GM19397 (cell line): ENCODE measurements around the gene STIM1.
A peak's percentile ranks its signal among the peaks of the same experiment; 100 is the strongest.
"Not testable (repeated sequence)": the region's sequence is repeated elsewhere in the genome, so short reads cannot be mapped to it uniquely, and the experiment has no call there.

Experiments used
- ATAC-seq: cut with Tn5 transposase; IDR thresholded peaks from one replicate; pipeline ENCODE4 v1.9.1; 2021; ENCODE audit warnings: mild to moderate bottlenecking, moderate library complexity; ENCODE audit not compliant: unreplicated experiment

STIM1 gene

GRCh38 chr11:3879967-3880542 is 24.6 kb downstream of the STIM1 start:
- ATAC-seq, result peak; percentile 34

DNA sequence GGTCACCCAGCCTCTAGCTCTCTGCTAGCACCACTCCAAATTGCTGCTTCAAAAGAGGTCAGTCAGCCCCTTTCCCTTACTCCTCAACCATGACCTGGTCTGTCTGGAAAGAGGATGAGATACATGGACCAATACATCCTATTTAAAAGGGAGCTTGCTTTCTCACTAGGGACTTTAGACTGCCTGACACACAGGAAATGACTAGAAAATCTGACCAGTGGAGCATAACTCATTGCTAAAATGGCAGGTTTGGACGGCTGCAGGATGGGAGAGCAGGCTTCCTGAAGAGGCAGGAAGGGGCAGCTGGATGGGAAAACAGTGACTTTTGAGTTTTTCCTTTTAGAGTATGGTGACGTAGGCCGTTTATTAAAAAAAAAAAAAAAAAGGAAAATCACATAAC is 25.3 kb downstream of the STIM1 start:
- no peak for ATAC-seq

- ATAC-seq, result no peak
Observed at GRCh38 chr11:3882655-3883054, 27.2 kb downstream of the STIM1 start.

DNA sequence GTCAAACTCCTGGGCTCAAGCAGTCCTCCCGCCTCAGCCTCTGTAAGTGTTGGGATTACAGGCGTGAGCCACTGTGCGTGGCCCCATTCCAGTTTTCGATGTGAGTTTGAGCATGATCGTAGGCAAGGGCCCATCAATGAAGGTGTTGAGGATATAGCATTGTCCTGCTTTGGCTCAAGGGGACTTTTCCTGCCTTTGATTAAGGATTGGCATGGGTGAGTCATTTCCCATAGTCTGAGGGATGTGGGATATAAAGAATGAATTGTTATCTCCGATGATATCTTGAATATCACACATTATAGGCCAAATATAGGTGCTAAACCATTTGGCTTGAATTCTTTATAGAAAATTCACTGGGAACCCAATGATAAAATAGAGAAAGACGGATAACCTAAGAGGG is 30.4 kb downstream of the STIM1 start:
- no peak for ATAC-seq

DNA sequence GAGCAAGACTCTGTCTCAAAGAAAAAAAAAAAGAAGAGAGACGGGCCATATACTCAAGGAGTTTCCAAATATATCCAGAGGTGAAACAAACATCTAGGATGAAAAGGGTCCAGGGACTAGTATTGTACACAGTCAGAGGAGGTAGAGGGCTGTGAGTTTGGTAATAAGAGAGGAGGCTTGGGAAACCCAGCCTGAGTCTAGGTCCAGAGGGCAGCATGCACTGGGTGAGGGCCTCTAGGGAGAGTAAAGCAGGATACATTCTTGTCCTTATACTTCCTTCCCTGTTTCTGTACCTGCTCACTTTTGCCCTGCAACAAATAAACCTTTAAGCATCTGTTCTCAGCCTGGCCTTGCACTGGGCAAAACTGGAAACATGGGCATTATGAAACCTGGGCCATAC is 31.5 kb downstream of the STIM1 start:
- no peak for ATAC-seq

DNA sequence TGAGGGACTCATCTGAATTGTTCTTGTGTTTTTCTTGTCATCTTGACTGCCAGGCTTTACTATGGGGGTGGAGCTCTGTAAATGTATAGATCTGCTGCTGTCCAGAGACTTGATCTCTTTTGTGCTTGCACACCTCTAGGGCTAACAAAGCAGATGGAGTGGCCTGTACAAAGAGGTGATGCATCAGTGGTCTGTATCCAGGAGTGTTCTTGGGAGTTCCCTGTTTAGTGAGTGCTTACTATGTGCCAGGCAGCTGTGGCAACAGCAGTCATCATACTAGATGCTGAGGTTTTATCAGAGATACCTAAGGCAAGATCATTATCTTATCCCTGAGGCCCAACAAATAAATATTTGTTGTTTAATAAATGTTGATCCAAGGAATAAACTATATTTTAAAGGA is 33.4 kb downstream of the STIM1 start:
- no peak for ATAC-seq

DNA sequence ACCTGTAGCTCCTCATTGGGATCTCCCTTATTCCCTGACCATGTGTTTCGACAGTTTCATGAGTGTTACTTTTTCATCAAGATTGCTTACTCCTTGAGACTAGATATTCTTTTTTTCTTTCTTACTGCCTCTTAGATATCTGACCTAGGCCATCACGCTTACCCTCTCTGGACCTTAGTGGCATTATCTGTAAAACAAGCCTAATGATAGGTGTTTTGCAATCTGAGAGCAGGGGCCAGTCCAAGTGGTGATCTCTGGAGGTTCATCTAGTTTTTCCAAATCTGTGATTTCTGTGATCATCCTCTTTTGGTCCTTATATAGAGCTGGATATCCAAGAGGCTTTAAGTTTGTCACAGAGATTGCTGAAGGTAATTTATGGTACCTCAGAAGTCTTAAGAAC is 34.5 kb downstream of the STIM1 start:
- no peak for ATAC-seq

GRCh38 chr11:3890806-3891205 is 35.3 kb downstream of the STIM1 start:
- ATAC-seq, result no peak

GRCh38 chr11:3891751-3892150 is 36.3 kb downstream of the STIM1 start:
- ATAC-seq, result no peak

DNA sequence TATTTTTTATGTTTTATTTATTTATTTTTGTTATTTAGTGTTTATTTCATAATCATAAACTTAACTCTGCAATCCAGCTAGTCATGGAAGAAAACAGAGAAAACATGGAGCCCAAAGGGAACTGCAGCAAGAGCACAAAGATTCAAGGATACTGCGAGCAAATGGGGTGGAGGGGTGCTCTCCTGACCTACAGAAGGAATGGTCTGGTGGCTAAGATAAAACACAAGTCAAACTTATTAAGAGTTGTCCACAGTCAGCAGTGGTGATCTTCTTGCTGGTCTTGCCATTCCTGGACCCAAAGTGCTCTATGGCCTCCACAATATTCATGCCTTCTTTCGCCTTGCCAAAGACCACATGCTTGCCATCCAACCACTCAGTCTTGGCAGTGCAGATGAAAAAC is 36.7 kb downstream of the STIM1 start:
- no peak for ATAC-seq

GRCh38 chr11:3893311-3893710 is 37.8 kb downstream of the STIM1 start:
- peak; percentile 22 for ATAC-seq

DNA sequence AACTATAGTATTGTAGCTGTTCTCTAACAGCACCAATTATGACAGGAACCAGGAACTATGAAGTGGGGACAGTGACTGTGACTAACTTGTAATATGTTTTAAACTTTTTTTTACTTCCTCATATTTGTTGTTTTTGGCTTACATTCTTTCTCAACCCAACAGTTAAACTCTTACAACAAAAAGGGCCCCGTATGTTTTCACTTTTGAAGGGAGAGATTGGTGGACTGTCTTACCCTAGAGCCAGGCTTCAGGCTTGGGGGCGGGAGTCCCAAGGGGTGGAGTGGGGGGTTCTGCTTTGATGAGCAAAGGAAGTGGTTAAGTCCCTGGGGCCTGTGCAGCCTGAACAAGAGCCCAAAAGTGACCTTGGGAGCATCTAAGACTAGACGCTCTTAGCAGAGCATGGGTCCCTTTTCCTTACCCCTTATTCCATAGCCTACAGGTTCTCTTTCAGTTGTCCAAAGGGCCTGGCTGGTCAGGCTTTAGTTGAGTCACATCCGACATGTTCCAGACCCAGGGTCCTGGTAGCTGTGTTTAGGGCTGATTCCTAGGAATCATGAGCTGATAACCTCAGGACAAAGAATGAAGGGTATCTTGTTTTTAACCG is 38.8 kb downstream of the STIM1 start:
- peak; percentile 98 for ATAC-seq

DNA sequence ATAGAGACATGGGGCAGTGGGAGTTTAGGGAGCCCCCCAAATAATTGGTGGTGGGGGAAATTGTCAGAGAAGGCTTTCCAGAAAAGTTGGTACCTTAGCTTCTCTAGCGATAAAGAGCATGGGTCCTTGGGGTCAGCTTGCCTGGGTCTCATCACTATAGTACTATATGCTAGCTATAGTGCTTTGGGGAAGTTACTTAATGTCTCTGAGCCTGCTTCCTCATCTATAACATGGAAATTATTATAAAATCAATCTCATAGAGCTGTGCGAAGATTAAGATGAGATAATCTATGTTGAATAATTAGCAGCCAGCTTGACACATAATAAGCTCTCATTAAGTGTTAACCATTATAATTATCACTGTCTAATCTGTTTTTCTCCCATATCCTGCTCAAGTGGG is 41.2 kb downstream of the STIM1 start:
- no peak for ATAC-seq

- ATAC-seq, result not testable (repeated sequence)
Observed at GRCh38 chr11:3900230-3900629, 44.8 kb downstream of the STIM1 start.

GRCh38 chr11:3901249-3902025 is 46.0 kb downstream of the STIM1 start:
- no peak for ATAC-seq

DNA sequence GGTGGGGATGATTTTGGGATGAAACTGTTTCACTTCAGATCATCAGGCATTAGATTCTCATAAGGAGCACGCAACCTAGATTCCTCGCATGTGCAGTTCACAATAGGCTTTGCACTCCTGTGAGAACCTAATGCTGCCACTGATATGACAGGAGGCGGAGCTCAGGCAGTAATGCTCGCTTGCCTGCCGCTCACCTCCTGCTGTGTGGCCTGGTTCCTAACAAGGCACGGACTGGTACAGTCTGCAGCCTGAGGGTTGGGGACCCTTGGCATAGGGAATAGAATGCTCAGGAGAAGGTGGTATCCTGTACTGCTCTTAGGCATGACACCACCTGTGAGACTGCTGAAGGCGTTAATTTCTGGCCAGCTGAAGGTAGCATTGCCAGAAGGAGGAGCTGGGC is 47.0 kb downstream of the STIM1 start:
- no peak for ATAC-seq

DNA sequence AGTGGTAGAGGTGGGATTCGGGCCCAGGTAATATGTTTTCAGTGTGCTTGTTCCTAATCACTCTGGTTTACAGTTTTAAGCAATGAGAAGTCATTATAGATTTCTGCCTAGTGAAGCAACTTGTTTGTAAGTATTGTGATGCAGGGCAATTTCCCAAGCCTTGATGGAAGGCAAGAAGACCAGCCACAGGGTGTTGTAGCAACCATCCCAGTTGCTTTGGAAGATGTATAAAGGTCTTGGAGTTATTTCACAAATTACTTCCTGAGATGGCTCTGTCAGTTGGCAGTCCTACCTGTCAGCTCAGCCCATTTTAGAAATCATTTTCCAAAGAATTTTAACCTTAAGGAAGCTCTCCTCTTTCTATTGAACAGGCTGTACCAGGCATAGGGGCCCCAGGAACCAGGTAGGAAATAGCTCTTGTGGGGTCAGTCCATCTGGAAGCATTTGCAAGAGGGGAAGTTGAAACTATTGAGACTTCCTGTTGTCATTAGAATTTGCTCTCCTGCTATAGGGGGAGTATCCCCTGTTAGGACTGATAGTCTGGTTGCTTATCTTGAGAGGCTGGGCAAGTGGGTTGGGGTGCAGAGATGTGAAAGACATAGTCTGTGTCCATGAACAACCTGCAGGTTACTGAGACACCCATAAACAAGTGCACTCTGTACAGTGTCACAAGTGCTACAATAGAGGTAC is 47.9 kb downstream of the STIM1 start:
- no peak for ATAC-seq

DNA sequence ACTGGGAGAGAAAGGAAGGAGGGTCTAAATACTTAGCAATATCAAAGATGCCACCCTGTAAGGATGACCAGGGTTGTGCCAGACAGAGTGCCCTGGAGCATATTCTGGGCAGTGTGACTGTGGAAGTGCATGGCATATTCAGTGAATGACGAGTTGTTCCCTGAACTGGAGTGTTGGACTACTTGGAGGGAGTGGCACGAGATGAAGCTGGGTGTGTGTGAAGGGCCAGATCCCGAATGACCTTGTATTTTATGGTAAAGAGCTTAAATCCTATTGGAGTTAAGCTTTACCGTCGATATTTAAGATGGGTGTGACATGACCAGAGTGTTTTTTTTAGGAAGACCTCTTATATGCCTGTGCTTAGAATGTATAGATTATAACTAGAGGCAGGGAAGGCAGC is 48.8 kb downstream of the STIM1 start:
- no peak for ATAC-seq

DNA sequence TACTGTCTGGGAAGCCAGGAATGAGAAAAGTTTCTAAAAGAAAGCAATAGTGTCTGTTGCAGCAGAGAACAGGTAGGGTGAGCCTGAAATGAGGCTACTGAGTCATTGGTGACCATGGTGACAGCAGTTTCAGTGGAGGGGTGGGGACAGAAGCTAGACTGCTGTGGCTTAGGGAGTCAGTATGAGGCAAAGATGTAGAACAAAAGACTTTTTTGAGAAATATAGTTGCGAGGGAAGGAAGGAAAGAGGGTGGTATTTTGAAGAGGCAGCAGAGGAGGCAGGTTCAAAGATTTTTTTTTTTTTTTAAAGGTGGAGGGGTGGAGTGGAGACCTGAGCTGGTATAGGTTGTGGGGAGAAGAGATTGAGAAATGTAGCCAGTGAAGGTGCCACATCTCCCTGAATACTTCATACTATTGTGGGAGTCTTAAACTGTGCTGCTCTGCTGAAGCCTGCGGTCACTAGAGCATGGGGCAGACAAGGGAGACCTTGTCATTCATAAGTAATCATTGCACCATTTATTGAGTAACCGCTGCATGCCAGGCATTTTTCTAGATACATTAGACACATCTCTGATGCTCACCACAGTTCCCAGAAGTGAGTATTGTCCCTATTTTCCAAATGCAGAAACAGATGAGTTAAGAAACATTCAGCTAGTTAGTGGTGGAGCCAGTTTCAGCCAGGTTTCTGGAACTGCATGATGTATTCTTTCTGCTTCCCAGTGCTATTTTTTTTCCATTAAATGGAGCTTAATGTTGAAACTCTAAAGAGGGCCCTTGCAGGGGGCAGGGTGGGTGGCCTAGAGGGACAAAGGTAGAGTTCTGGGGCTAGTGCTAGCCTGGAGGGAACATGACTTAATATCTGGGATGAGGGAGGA is 49.9 kb downstream of the STIM1 start:
- peak; percentile 79 for ATAC-seq

DNA sequence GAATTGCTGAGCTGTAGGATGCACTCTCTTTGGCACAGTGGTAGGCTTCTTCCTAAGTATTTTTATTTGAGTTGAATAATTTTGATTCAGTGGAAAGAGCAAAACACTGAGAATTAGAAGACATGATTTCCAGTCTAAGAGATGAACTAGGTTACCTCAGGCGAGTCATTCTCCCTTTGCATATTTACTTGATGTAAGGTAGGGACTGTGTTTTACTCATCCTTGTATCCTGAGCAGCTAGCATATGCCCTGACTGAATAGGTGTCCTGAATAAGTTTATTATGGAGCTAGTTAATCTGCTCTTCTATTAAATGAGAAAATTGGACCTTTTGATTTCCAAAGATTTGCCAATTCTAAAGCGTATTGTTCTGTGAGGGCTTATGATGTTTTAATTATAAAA is 50.7 kb downstream of the STIM1 start:
- no peak for ATAC-seq

GRCh38 chr11:3907590-3907989 is 52.1 kb downstream of the STIM1 start:
- no peak for ATAC-seq
